GM12801 (cell line): ENCODE measurements around the gene KRTAP4-11.

Source experiments
- CTCF ChIP-seq: IDR thresholded peaks from one replicate; pipeline ENCODE4 v1.5.1; 2011; ENCODE audit warnings: control low read depth; ENCODE audit not compliant: insufficient read length; ENCODE audit errors: extremely low read depth

KRTAP4-11 gene

GRCh38 chr17:41149652-41149985, 31.4 kb upstream of the KRTAP4-11 start, which contains the start of gene KRTAP4-5:
TSS of gene KRTAP4-5 (minus strand) at chr17:41149825. CDS start at chr17:41149767, 58 bp downstream.
- TF ChIP-seq CTCF: no peak

- no peak for TF ChIP-seq CTCF
Observed at GRCh38 chr17:41147531-41148204, 29.5 kb upstream of the KRTAP4-11 start.

GRCh38 chr17:41145261-41145660, 27.1 kb upstream of the KRTAP4-11 start:
- no peak for TF ChIP-seq CTCF

- TF ChIP-seq CTCF: no peak
Observed at GRCh38 chr17:41144846-41145245, 26.7 kb upstream of the KRTAP4-11 start.

GRCh38 chr17:41141361-41141760, 23.2 kb upstream of the KRTAP4-11 start:
- no peak for TF ChIP-seq CTCF

- no peak for TF ChIP-seq CTCF
Observed at GRCh38 chr17:41140360-41141131, 22.4 kb upstream of the KRTAP4-11 start, which contains the start of gene KRTAP4-6. TSS of gene KRTAP4-6 (minus strand) at chr17:41140544. CDS start at chr17:41140487, 57 bp downstream.

GRCh38 chr17:41133880-41134735, 15.9 kb upstream of the KRTAP4-11 start:
- no peak for TF ChIP-seq CTCF
